IPS-15b (cell line): ENCODE results near the gene SLC25A33.
A peak's percentile ranks its signal among the peaks of the same experiment; 100 is the strongest.

ENCODE experiments used
- H3K27me3 ChIP-seq: one replicate; pipeline ENCODE4 v1.6.1; 2013; ENCODE audit warnings: low read length; ENCODE audit not compliant: control insufficient read depth, insufficient read depth
- H3K36me3 ChIP-seq: one replicate; pipeline ENCODE4 v1.6.1; 2013; ENCODE audit warnings: low read length; ENCODE audit not compliant: control insufficient read depth, insufficient read depth
- H3K4me1 ChIP-seq: one replicate; pipeline ENCODE4 v1.6.1; 2013; ENCODE audit warnings: mild to moderate bottlenecking, low read length; ENCODE audit not compliant: control insufficient read depth, insufficient read depth
- H3K4me3 ChIP-seq: one replicate; pipeline ENCODE4 v1.5.1; 2013; ENCODE audit warnings: low read depth, low read length
- H3K9ac ChIP-seq: one replicate; pipeline ENCODE4 v1.6.1; 2013; ENCODE audit warnings: low read depth, mild to moderate bottlenecking, low read length
- H3K9me3 ChIP-seq: one replicate; pipeline ENCODE4 v1.6.1; 2013; ENCODE audit warnings: mild to moderate bottlenecking, low read length; ENCODE audit not compliant: control insufficient read depth, insufficient read depth

Gene SLC25A33

GRCh38 chr1:9539165-9539828 lies at the start of gene SLC25A33:
Gene SLC25A33, plus strand, starts transcription at chr1:9539465. Its CDS starts 227 bp downstream, at chr1:9539692.
- peak within 1 kb of the TSS; percentile 24 for H3K9ac ChIP-seq
- H3K4me1 ChIP-seq: peaks cover 3% of the 10 kb centered on the region
- peak within 1 kb of the TSS; percentile 87 for H3K4me3 ChIP-seq
- peaks cover 2% of the 10 kb centered on the region for H3K27me3 ChIP-seq
- H3K36me3 ChIP-seq: no peaks in the 10 kb centered on the region
- H3K9me3 ChIP-seq: no peaks in the 10 kb centered on the region

- H3K4me3 ChIP-seq: no peak overlapping the region
- H3K9ac ChIP-seq: no peak overlapping the region
- H3K9me3 ChIP-seq: no peaks in the 10 kb centered on the region
- no peaks in the 10 kb centered on the region for H3K36me3 ChIP-seq
- H3K27me3 ChIP-seq: peaks cover 12% of the 10 kb centered on the region
- H3K4me1 ChIP-seq: peaks cover 2% of the 10 kb centered on the region
Measured at GRCh38 chr1:9490605-9491339, 48.5 kb upstream of the SLC25A33 start.

- no peaks in the 10 kb centered on the region for H3K36me3 ChIP-seq
- no peak overlapping the region for H3K9ac ChIP-seq
- no peak overlapping the region for H3K4me3 ChIP-seq
- peaks cover 2% of the 10 kb centered on the region for H3K4me1 ChIP-seq
- no peaks in the 10 kb centered on the region for H3K9me3 ChIP-seq
- peaks cover 15% of the 10 kb centered on the region for H3K27me3 ChIP-seq
Measured at GRCh38 chr1:9493326-9493725, 45.9 kb upstream of the SLC25A33 start.

- Histone ChIP-seq H3K27me3 (peaks cover 15% of the 10 kb centered on the region), H3K4me1 (peaks cover 2% of the 10 kb centered on the region), H3K36me3 (no peaks in the 10 kb centered on the region), H3K9me3 (no peaks in the 10 kb centered on the region), H3K9ac (no peak overlapping the region), H3K4me3 (peak overlapping the region; percentile 49)
Measured at GRCh38 chr1:9494936-9495758, 44.1 kb upstream of the SLC25A33 start.

GRCh38 chr1:9495854-9496374 lies 43.4 kb upstream of the SLC25A33 start:
- Histone ChIP-seq H3K9me3 (no peaks in the 10 kb centered on the region), H3K4me3 (no peak overlapping the region), H3K4me1 (peaks cover 2% of the 10 kb centered on the region), H3K27me3 (peaks cover 15% of the 10 kb centered on the region), H3K36me3 (no peaks in the 10 kb centered on the region), H3K9ac (no peak overlapping the region)

GRCh38 chr1:9500756-9501754 lies 38.2 kb upstream of the SLC25A33 start:
- Histone ChIP-seq H3K36me3 (no peaks in the 10 kb centered on the region), H3K4me1 (no peaks in the 10 kb centered on the region), H3K27me3 (no peaks in the 10 kb centered on the region), H3K9ac (no peak overlapping the region), H3K9me3 (no peaks in the 10 kb centered on the region), H3K4me3 (no peak overlapping the region)

- H3K36me3 ChIP-seq: no peaks in the 10 kb centered on the region
- H3K4me1 ChIP-seq: no peaks in the 10 kb centered on the region
- no peak overlapping the region for H3K4me3 ChIP-seq
- H3K9me3 ChIP-seq: no peaks in the 10 kb centered on the region
- H3K9ac ChIP-seq: no peak overlapping the region
- no peaks in the 10 kb centered on the region for H3K27me3 ChIP-seq
Measured at GRCh38 chr1:9503001-9503675, 36.1 kb upstream of the SLC25A33 start.

- Histone ChIP-seq H3K9ac (no peak overlapping the region), H3K9me3 (no peaks in the 10 kb centered on the region), H3K4me3 (no peak overlapping the region), H3K4me1 (no peaks in the 10 kb centered on the region), H3K36me3 (no peaks in the 10 kb centered on the region), H3K27me3 (no peaks in the 10 kb centered on the region)
Measured at GRCh38 chr1:9505143-9505542, 34.1 kb upstream of the SLC25A33 start.

GRCh38 chr1:9506901-9507300 lies 32.4 kb upstream of the SLC25A33 start:
- Histone ChIP-seq H3K36me3 (no peaks in the 10 kb centered on the region), H3K4me3 (no peak overlapping the region), H3K9me3 (no peaks in the 10 kb centered on the region), H3K9ac (no peak overlapping the region), H3K4me1 (no peaks in the 10 kb centered on the region), H3K27me3 (no peaks in the 10 kb centered on the region)

- no peaks in the 10 kb centered on the region for H3K9me3 ChIP-seq
- H3K27me3 ChIP-seq: no peaks in the 10 kb centered on the region
- H3K4me3 ChIP-seq: no peak overlapping the region
- H3K36me3 ChIP-seq: no peaks in the 10 kb centered on the region
- no peak overlapping the region for H3K9ac ChIP-seq
- no peaks in the 10 kb centered on the region for H3K4me1 ChIP-seq
Measured at GRCh38 chr1:9510130-9510529, 29.1 kb upstream of the SLC25A33 start.
